HG02970 (cell line): Measurements from ENCODE around the gene DENND6B.
"Not testable (repeated sequence)": the region's sequence is repeated elsewhere in the genome, so short reads cannot be mapped to it uniquely, and the experiment has no call there.

Experiments
- ATAC-seq: cut with Tn5 transposase; IDR thresholded peaks from one replicate; pipeline ENCODE4 v1.9.1; 2021; ENCODE audit warnings: mild to moderate bottlenecking, moderate library complexity, moderate number of reproducible peaks; ENCODE audit not compliant: unreplicated experiment, low FRiP score

The DENND6B gene

GRCh38 chr22:50274771-50275170, 52.0 kb downstream of the DENND6B start:
- no peak for ATAC-seq

GRCh38 chr22:50274311-50274710, 52.5 kb downstream of the DENND6B start:
- ATAC-seq = no peak

GRCh38 chr22:50273781-50274180, 53.0 kb downstream of the DENND6B start:
- ATAC-seq = not testable (repeated sequence)

- not testable (repeated sequence) for ATAC-seq
These were observed 53.5 kb downstream of the DENND6B start for GRCh38 chr22:50273352-50273751.

- ATAC-seq = no peak
These were observed 54.6 kb downstream of the DENND6B start for GRCh38 chr22:50272044-50272802.

GRCh38 chr22:50271519-50271970, 55.3 kb downstream of the DENND6B start:
- ATAC-seq = no peak

- ATAC-seq = no peak
These were observed 56.0 kb downstream of the DENND6B start for GRCh38 chr22:50270666-50271394.

- ATAC-seq = no peak
These were observed 56.7 kb downstream of the DENND6B start, which contains the start of gene MAPK11 for GRCh38 chr22:50269970-50270665. MAPK11 (minus strand) TSS chr22:50270380; CDS start chr22:50270292, 88 bp downstream.

GRCh38 chr22:50269573-50269969, 57.2 kb downstream of the DENND6B start:
- no peak for ATAC-seq

GRCh38 chr22:50268655-50269113, 58.1 kb downstream of the DENND6B start:
- no peak for ATAC-seq

GRCh38 chr22:50267591-50268390, 59.0 kb downstream of the DENND6B start:
- ATAC-seq = no peak

GRCh38 chr22:50266994-50267393, 59.8 kb downstream of the DENND6B start:
- no peak for ATAC-seq

GRCh38 chr22:50264946-50265669, 61.7 kb downstream of the DENND6B start:
- ATAC-seq = no peak

GRCh38 chr22:50264104-50264745, 62.6 kb downstream of the DENND6B start:
- ATAC-seq = no peak

GRCh38 chr22:50262973-50263617, 63.7 kb downstream of the DENND6B start:
- ATAC-seq = no peak

- no peak for ATAC-seq
These were observed 64.3 kb downstream of the DENND6B start for GRCh38 chr22:50262460-50262911.

- ATAC-seq = no peak
These were observed 65.0 kb downstream of the DENND6B start, which contains the start of gene MAPK12 for GRCh38 chr22:50261615-50262459. MAPK12 (minus strand) TSS chr22:50261683; CDS start chr22:50261509, 174 bp downstream.
